A549 (cell line): Measurements from ENCODE around the gene SLC3A2. TPM values are rescaled to one million over a fixed set of nuclear protein-coding genes. Genes with fewer than 3 reads are reported as not detected.
A peak's percentile ranks its signal among the peaks of the same experiment; 100 is the strongest.

ENCODE experiments used
- ATAC-seq, 2 experiments: fragments of 200-7000 bp in 1 of 2; fragments of >200 bp in 1 of 2; cut with Nextera tagmentation in 1 of 2; cut with Tn5 transposase in 1 of 2; 3 replicates each; pipeline versions ENCODE4 v1.8.0 to v1.9.1; 2018 to 2020; ENCODE audit warnings: mild to moderate bottlenecking in 1 of 2, moderate library complexity in 1 of 2
- CTCF ChIA-PET: fragments of 300-600 bp; sonication (Branson Sonifier 250); formaldehyde crosslinking; extraction: SDS; loops from one replicate; lab custom pipeline; 2021; ENCODE audit warnings: antibody characterized with exemption, inconsistent platforms; lab: Yijun Ruan, JAX
- POLR2A ChIA-PET: fragments of 350-600 bp; formaldehyde crosslinking; extraction: SDS; loops from one replicate; lab custom pipeline; 2021; ENCODE audit warnings: antibody characterized with exemption, inconsistent platforms; lab: Yijun Ruan, JAX
- DNase-seq, 2 experiments: peaks; one replicate each; pipeline versions ENCODE4 v3.0.0 to v3.0.0-alpha.2; 2011 to 2016; ENCODE audit warnings: low read depth in 1 of 2, low spot score in 1 of 2
- FAIRE-seq: peaks from 2 replicates; lab custom pipeline; 2011; peaks lifted over from hg19 to GRCh38; lab: Jason Lieb, UNC
- H3K27ac ChIP-seq, 2 experiments: fragments of >200 bp; sonication (Bioruptor Twin); formaldehyde crosslinking; 3 replicates each; pipeline ENCODE4 v1.5.1; 2016 to 2017
- H3K4me1 ChIP-seq: fragments of >200 bp; sonication (Bioruptor Twin); formaldehyde crosslinking; 3 replicates; pipeline ENCODE4 v1.6.1; 2016
- H3K4me2 ChIP-seq: fragments of >200 bp; sonication (Bioruptor Twin); formaldehyde crosslinking; 3 replicates; pipeline ENCODE4 v1.6.1; 2016
- H3K4me3 ChIP-seq: fragments of >200 bp; sonication (Bioruptor Twin); formaldehyde crosslinking; 3 replicates; pipeline ENCODE4 v1.5.1; 2016
- H3K9me3 ChIP-seq: fragments of >200 bp; sonication (Bioruptor Twin); formaldehyde crosslinking; 3 replicates; pipeline ENCODE4 v1.6.1; 2016
- BHLHE40 ChIP-seq: IDR thresholded peaks from 2 replicates; pipeline ENCODE4 v1.6.1; 2012; ENCODE audit warnings: low read depth, low read length, inconsistent platforms
- CEBPB ChIP-seq, 2 experiments: fragments of >200 bp in 1 of 2; sonication (Bioruptor Twin) in 1 of 2; formaldehyde crosslinking in 1 of 2; IDR thresholded peaks; 2 replicates each; pipeline ENCODE4 v1.6.1; 2012 to 2016
- CHD2 ChIP-seq: fragments of 150-350 bp; IDR thresholded peaks from 2 replicates; pipeline ENCODE4 v1.6.1; 2014; ENCODE audit warnings: low read length; ENCODE audit not compliant: partially characterized antibody
- EHF ChIP-seq: fragments of 250-450 bp; sonication (Bioruptor Pico); IDR thresholded peaks from 2 replicates; pipeline ENCODE4 v1.5.0; 2020; ENCODE audit warnings: mild to moderate bottlenecking
- EHMT2 ChIP-seq: fragments of 200-600 bp; sonication (generic); IDR thresholded peaks from 2 replicates; pipeline ENCODE4 v1.6.1; 2016; ENCODE audit warnings: antibody characterized with exemption, low read depth, mild to moderate bottlenecking, moderate library complexity
- HEYL ChIP-seq: fragments of 250-450 bp; sonication (Bioruptor Pico); IDR thresholded peaks from 2 replicates; pipeline ENCODE4 v1.8.0; 2021; ENCODE audit warnings: mild to moderate bottlenecking, moderate library complexity
- HOXA7 ChIP-seq: fragments of 250-450 bp; sonication (Bioruptor Pico); IDR thresholded peaks from 2 replicates; pipeline ENCODE4 v1.5.0; 2020; ENCODE audit warnings: mild to moderate bottlenecking, moderate library complexity
- HOXB5 ChIP-seq: fragments of 250-450 bp; sonication (Bioruptor Pico); IDR thresholded peaks from 2 replicates; pipeline ENCODE4 v1.5.0; 2020; ENCODE audit warnings: mild to moderate bottlenecking, moderate library complexity
- JUN ChIP-seq, 2 experiments: fragments of >200 bp; sonication (Bioruptor Twin); formaldehyde crosslinking; IDR thresholded peaks; 2 replicates in 1 of 2; 3 replicates in 1 of 2; pipeline ENCODE4 v1.6.1; 2016 to 2017
- KDM5A ChIP-seq: fragments of 200-600 bp; sonication (generic); IDR thresholded peaks from 2 replicates; pipeline ENCODE4 v1.6.1; 2016; ENCODE audit warnings: antibody characterized with exemption, mild to moderate bottlenecking
- MAFK ChIP-seq: fragments of 450-650 bp; IDR thresholded peaks from 2 replicates; pipeline ENCODE4 v1.6.1; 2014; ENCODE audit not compliant: partially characterized antibody
- MAX ChIP-seq: IDR thresholded peaks from 2 replicates; pipeline ENCODE4 v1.6.1; 2012
- MAZ ChIP-seq: fragments of 150-350 bp; IDR thresholded peaks from 2 replicates; pipeline ENCODE4 v1.6.1; 2014; ENCODE audit warnings: antibody characterized with exemption, low read depth, low read length, borderline replicate concordance
- MYC ChIP-seq: IDR thresholded peaks from 2 replicates; pipeline ENCODE4 v1.6.1; 2012; ENCODE audit warnings: mild to moderate bottlenecking, inconsistent platforms, low read length, improper control_type of control experiment, borderline replicate concordance
- NR3C1 ChIP-seq: fragments of >200 bp; sonication (Bioruptor Twin); formaldehyde crosslinking; IDR thresholded peaks from 3 replicates; pipeline ENCODE4 v1.6.1; 2017
- PHF8 ChIP-seq: fragments of 200-600 bp; sonication (generic); IDR thresholded peaks from 2 replicates; pipeline ENCODE4 v1.6.1; 2016; ENCODE audit warnings: low read depth, mild to moderate bottlenecking, antibody characterized with exemption, moderate library complexity, borderline replicate concordance
- POLR2A ChIP-seq: IDR thresholded peaks from 2 replicates; pipeline ENCODE4 v1.6.1; 2012; ENCODE audit warnings: mild to moderate bottlenecking, low read length
- RAD21 ChIP-seq, 2 experiments: fragments of >200 bp in 1 of 2; sonication (Bioruptor Twin) in 1 of 2; formaldehyde crosslinking in 1 of 2; IDR thresholded peaks in 1 of 2; conservative IDR thresholded peaks in 1 of 2; 2 replicates in 1 of 2; 3 replicates in 1 of 2; pipeline ENCODE4 v1.6.1; 2012 to 2018; ENCODE audit warnings: inconsistent platforms in 1 of 2
- RARB ChIP-seq: fragments of 250-450 bp; sonication (Bioruptor Pico); IDR thresholded peaks from 2 replicates; pipeline ENCODE4 v1.8.0; 2021; ENCODE audit warnings: mild to moderate bottlenecking, moderate library complexity
- RFX5 ChIP-seq: fragments of 450-650 bp; IDR thresholded peaks from 2 replicates; pipeline ENCODE4 v1.7.1; 2014; ENCODE audit warnings: antibody characterized with exemption, mild to moderate bottlenecking, moderate library complexity
- RNF2 ChIP-seq: fragments of 200-600 bp; sonication (generic); IDR thresholded peaks from 2 replicates; pipeline ENCODE4 v1.6.1; 2016; ENCODE audit warnings: low read depth, mild to moderate bottlenecking, antibody characterized with exemption, moderate library complexity, borderline replicate concordance
- SMC3 ChIP-seq: fragments of >200 bp; sonication (Bioruptor Twin); formaldehyde crosslinking; IDR thresholded peaks from 3 replicates; pipeline ENCODE4 v1.6.1; 2018; ENCODE audit warnings: inconsistent platforms
- TFCP2L1 ChIP-seq: fragments of 250-450 bp; sonication (Bioruptor Pico); IDR thresholded peaks from 2 replicates; pipeline ENCODE4 v1.5.0; 2021; ENCODE audit warnings: mild to moderate bottlenecking
- TP53 ChIP-seq: fragments of 250-450 bp; sonication (Bioruptor Pico); IDR thresholded peaks from 2 replicates; pipeline ENCODE4 v1.5.0; 2021; ENCODE audit warnings: mild to moderate bottlenecking, moderate library complexity
- ZFP36 ChIP-seq: fragments of 450-650 bp; IDR thresholded peaks from 2 replicates; pipeline ENCODE4 v1.6.1; 2014; ENCODE audit warnings: borderline replicate concordance; ENCODE audit not compliant: partially characterized antibody
- ZNF302 ChIP-seq: fragments of 250-450 bp; sonication (Bioruptor Pico); IDR thresholded peaks from 2 replicates; pipeline ENCODE4 v1.9.0; 2021; ENCODE audit warnings: inconsistent platforms, mild to moderate bottlenecking, moderate library complexity
- WGBS: methylation state at CpG from one replicate; pipeline ENCODE4 v1.1.6; 2017; ENCODE audit errors: missing lambda C conversion rate; 5-methylcytosine and 5-hydroxymethylcytosine counted together
- polyA minus RNA-seq: library from RNA; depleted of rRNA, polyadenylated mRNA; stranded (reverse); fragments of >200 nt; gene quantifications from 2 replicates; pipeline ENCODE4 v1.2.3, GENCODE V29; 2011; rRNA and poly(A)+ RNA removed
- polyA plus RNA-seq, 4 experiments: library from polyadenylated mRNA; depleted of rRNA in 3 of 4; stranded (reverse); fragments of >200 nt; fragmentation: RNase III in 1 of 4; extraction: RNeasy Plus Mini Kit Qiagen cat#74134 plus additional on column Dnase treatment in 1 of 4; gene quantifications; 2 replicates in 3 of 4; 3 replicates in 1 of 4; pipeline ENCODE4 v1.2.3, GENCODE V29; 2011 to 2017
- TF ChIP-seq, protein P1 (sequence below): fragments of >200 bp; sonication (Bioruptor Twin); formaldehyde crosslinking; IDR thresholded peaks from 3 replicates; pipeline ENCODE4 v1.6.1; 2016
- TF ChIP-seq, protein P2 (sequence below): fragments of >200 bp; sonication (Bioruptor Twin); formaldehyde crosslinking; IDR thresholded peaks from 3 replicates; pipeline ENCODE4 v1.5.1; 2016
- TF ChIP-seq, protein P3 (sequence below): IDR thresholded peaks from 2 replicates; pipeline ENCODE4 v1.6.1; 2012; ENCODE audit warnings: low read depth, borderline replicate concordance

SLC3A2 gene
- polyA plus RNA-seq (2011; rRNA removed) (1,064 and 1,133 TPM in 2 replicates), polyA plus RNA-seq (2017; fragmentation: RNase III; extraction: RNeasy Plus Mini Kit Qiagen cat#74134 plus additional on column Dnase treatment) (906 to 1,102 TPM (median 1,007 TPM) in 3 replicates), polyA minus RNA-seq (561 and 608 TPM in 2 replicates)
- polyA plus RNA-seq (2012; cell fraction: cytosol; rRNA removed), result 1,069 and 1,103 TPM in 2 replicates
- 2,860 and 2,938 TPM in 2 replicates for polyA plus RNA-seq (2012; cell fraction: nucleus; rRNA removed)

DNA sequence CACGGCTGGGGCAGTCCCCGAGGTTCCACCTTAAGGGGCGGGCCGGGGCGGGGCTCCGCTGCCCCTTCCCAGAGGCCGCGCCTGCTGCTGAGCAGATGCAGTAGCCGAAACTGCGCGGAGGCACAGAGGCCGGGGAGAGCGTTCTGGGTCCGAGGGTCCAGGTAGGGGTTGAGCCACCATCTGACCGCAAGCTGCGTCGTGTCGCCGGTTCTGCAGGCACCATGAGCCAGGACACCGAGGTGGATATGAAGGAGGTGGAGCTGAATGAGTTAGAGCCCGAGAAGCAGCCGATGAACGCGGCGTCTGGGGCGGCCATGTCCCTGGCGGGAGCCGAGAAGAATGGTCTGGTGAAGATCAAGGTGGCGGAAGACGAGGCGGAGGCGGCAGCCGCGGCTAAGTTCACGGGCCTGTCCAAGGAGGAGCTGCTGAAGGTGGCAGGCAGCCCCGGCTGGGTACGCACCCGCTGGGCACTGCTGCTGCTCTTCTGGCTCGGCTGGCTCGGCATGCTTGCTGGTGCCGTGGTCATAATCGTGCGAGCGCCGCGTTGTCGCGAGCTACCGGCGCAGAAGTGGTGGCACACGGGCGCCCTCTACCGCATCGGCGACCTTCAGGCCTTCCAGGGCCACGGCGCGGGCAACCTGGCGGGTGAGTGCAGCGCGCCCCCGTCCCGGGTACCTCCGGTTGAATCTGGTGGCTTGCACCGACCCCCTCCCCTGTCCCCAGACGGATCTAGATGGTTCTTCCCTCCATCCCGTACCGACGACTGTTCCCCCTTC lies at the start of gene SLC3A2:
TSS of gene SLC3A2 (plus strand) at position 94 of the 776 bp plus-strand sequence. CDS start at position 222, 128 bp downstream.
- Histone ChIP-seq H3K4me3 (peak within 1 kb of the TSS; percentile 89), H3K4me1 (peaks cover 47% of the 10 kb centered on the region), H3K9me3 (no peaks in the 10 kb centered on the region), H3K27ac (peak within 1 kb of the TSS; percentile 97 to 100), H3K4me2 (peak within 1 kb of the TSS; percentile 95)
- FAIRE-seq, result no peak
- DNase-seq, result peak; percentile 86 to 88
- peak; percentile 85 to 94 for ATAC-seq
- WGBS, result 3% methylated on average over 38 of the region's 69 CpGs
- TF ChIP-seq ZNF302 (CRISPR knock-in tag) (no peak), JUN (IDR thresholded peaks at IDR 0.05) (peak; percentile 96 to 97), KDM5A (peak; percentile 53; the same call in 1 of the 2 replicates), PHF8 (peak; percentile 66; the same call in 1 of the 2 replicates), TFCP2L1 (CRISPR knock-in tag) (0 out of 2 replicates have a peak, but pooled peaks have one; percentile 13), CHD2 (no peak), MYC (peak; percentile 82), MAX (peak; percentile 92), HOXA7 (CRISPR knock-in tag) (no peak), MAZ (no peak), EHMT2 (no peak), HEYL (CRISPR knock-in tag) (no peak), SMC3 (peak; percentile 12; the same call in 1 of the 3 replicates), RARB (CRISPR knock-in tag) (no peak), MAFK (no peak), HOXB5 (CRISPR knock-in tag) (no peak), EHF (CRISPR knock-in tag) (0 out of 2 replicates have a peak, but pooled peaks have one; percentile 52), BHLHE40 (no peak), RNF2 (peak; percentile 22; the same call in 1 of the 2 replicates), ZFP36 (no peak), RFX5 (0 out of 2 replicates have a peak, but pooled peaks have one; percentile 6), NR3C1 (no peak), TP53 (peak; percentile 67), POLR2A (peak; percentile 99), CEBPB (IDR thresholded peaks at IDR 0.05) (no peak), RAD21 (conservative IDR thresholded peaks at IDR 0.05 in 1 of 2, IDR thresholded peaks at IDR 0.05 in 1 of 2) (peak; percentile 25 to 47; a peak in 4 of 5 replicates)
- TF ChIP-seq, protein P1, sequence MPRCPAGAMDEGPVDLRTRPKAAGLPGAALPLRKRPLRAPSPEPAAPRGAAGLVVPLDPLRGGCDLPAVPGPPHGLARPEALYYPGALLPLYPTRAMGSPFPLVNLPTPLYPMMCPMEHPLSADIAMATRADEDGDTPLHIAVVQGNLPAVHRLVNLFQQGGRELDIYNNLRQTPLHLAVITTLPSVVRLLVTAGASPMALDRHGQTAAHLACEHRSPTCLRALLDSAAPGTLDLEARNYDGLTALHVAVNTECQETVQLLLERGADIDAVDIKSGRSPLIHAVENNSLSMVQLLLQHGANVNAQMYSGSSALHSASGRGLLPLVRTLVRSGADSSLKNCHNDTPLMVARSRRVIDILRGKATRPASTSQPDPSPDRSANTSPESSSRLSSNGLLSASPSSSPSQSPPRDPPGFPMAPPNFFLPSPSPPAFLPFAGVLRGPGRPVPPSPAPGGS, result peak; percentile 98
- TF ChIP-seq, protein P2, sequence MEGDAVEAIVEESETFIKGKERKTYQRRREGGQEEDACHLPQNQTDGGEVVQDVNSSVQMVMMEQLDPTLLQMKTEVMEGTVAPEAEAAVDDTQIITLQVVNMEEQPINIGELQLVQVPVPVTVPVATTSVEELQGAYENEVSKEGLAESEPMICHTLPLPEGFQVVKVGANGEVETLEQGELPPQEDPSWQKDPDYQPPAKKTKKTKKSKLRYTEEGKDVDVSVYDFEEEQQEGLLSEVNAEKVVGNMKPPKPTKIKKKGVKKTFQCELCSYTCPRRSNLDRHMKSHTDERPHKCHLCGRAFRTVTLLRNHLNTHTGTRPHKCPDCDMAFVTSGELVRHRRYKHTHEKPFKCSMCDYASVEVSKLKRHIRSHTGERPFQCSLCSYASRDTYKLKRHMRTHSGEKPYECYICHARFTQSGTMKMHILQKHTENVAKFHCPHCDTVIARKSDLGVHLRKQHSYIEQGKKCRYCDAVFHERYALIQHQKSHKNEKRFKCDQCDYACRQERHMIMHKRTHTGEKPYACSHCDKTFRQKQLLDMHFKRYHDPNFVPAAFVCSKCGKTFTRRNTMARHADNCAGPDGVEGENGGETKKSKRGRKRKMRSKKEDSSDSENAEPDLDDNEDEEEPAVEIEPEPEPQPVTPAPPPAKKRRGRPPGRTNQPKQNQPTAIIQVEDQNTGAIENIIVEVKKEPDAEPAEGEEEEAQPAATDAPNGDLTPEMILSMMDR, result peak; percentile 74
- TF ChIP-seq, protein P3, sequence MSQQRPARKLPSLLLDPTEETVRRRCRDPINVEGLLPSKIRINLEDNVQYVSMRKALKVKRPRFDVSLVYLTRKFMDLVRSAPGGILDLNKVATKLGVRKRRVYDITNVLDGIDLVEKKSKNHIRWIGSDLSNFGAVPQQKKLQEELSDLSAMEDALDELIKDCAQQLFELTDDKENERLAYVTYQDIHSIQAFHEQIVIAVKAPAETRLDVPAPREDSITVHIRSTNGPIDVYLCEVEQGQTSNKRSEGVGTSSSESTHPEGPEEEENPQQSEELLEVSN, result peak; percentile 75
- ChIA-PET POLR2A (interaction anchor here (0.5 to 3.2 kb wide), 17 partner anchors 9 to 791 kb away, joined by 3 to 48 read pairs (median 6); partner anchors contain the start of genes HNRNPUL2, POLR2G, STX5 and TEX54), CTCF (interaction anchor here (0.6 to 6.1 kb wide), 10 partner anchors 8 to 802 kb away, joined by 3 to 42 read pairs (median 4); no protein-coding TSS in a partner anchor)
